Measurements from ENCODE around the gene DLG1. TPM values are rescaled to one million over a fixed set of nuclear protein-coding genes. Genes with fewer than 3 reads are reported as not detected.

DLG1 gene
- total and polyA plus RNA-seq, 9 of the 15 experiments (the other 6 are each of a cell fraction or from before 2014, with no cell fraction given) = 9.4 to 63.5 (median 43.6) TPM

GRCh38 chr3:197256836-197257444 is 41.5 kb downstream of the DLG1 start:
- peak; percentile 16 to 53 (median 24) for DNase-seq (ENCODE audit: extremely low read depth in 1 of 4, low spot score in 3 of 4)
- no peaks in the 10 kb centered on the region for H3K9me3 ChIP-seq (replicated peaks; ENCODE audit: control insufficient read depth, insufficient read depth, low read depth, low read length)
- peaks cover 92% of the 10 kb centered on the region for H3K79me2 ChIP-seq (ENCODE audit: control insufficient read depth, insufficient read depth, low read length)
- CTCF ChIA-PET (ENCODE audit: low intra/inter-chr PET ratio) = interaction anchor here (0.6 to 2.5 kb wide), 4 partner anchors 40 to 253 kb away, joined by 5 to 12 read pairs (median 9); no protein-coding TSS in a partner anchor
- no peaks in the 10 kb centered on the region for H3K27me3 ChIP-seq (ENCODE audit: control insufficient read depth in 2 of 2, insufficient read depth in 2 of 2, low read length in 2 of 2)
- H3K27ac ChIP-seq (ENCODE audit: extremely low read depth, low read depth, low read length) = no peak overlapping the region
- 0 out of 3 replicates have a peak, but pooled peaks have one; percentile 43 for ATAC-seq
- POLR2A ChIA-PET = interaction anchor here (1.0 to 2.9 kb wide), 5 partner anchors 10 to 28 kb away, joined by 3 to 19 read pairs (median 3); no protein-coding TSS in a partner anchor
- H3K4me3 ChIP-seq = no peak overlapping the region
- H2AFZ ChIP-seq (ENCODE audit: low read depth, low read length) = no peak overlapping the region
- BruUV-seq (replicated peaks) = no TSS peak
- H3K9me1 ChIP-seq (ENCODE audit: control insufficient read depth, insufficient read depth, low read length) = no peaks in the 10 kb centered on the region
- FAIRE-seq = peak; percentile 6
- H3K4me1 ChIP-seq (replicated peaks in 1 of 2; ENCODE audit: control insufficient read depth in 2 of 2, insufficient read depth in 2 of 2, low read length in 2 of 2) = no peaks in the 10 kb centered on the region
- in situ Hi-C loops (cut with MboI) = loop anchor here (25.0 kb wide), 1 partner anchor 255 kb away; no protein-coding TSS in a partner anchor
- H3K9ac ChIP-seq (ENCODE audit: insufficient read depth in 1 of 2, low read depth in 2 of 2, low read length in 2 of 2) = no peak overlapping the region
- 30% methylated on average over 3 of the region's 3 CpGs for WGBS (ENCODE audit: insufficient coverage, low coverage, missing lambda C conversion rate)
- H3K4me2 ChIP-seq (ENCODE audit: insufficient read depth, low read length) = no peak overlapping the region
- 0 out of 2 replicates have a peak, but pooled peaks cover 3% of the 10 kb centered on the region for H4K20me1 ChIP-seq (replicated peaks; ENCODE audit: control insufficient read depth, insufficient read depth, low read length)
- intact Hi-C loops (cut with micrococcal nuclease) = loop anchor here (2.0 to 10.0 kb wide), 3 partner anchors 118 to 254 kb away; no protein-coding TSS in a partner anchor
- peaks cover 12% of the 10 kb centered on the region for H3K36me3 ChIP-seq (ENCODE audit: control insufficient read depth, insufficient read depth, low read length)
- TF ChIP-seq RBFOX2 (IDR thresholded peaks at IDR 0.05; ENCODE audit: low read depth, low read length) (no peak), MBD2 (IDR thresholded peaks at IDR 0.05; ENCODE audit: borderline replicate concordance, low read depth) (no peak), ESRRB (CRISPR knock-in tag; IDR thresholded peaks at IDR 0.05; ENCODE audit: borderline replicate concordance) (no peak), MLLT1 (IDR thresholded peaks at IDR 0.05) (no peak), KLF6 (CRISPR knock-in tag; IDR thresholded peaks at IDR 0.05; ENCODE audit: borderline replicate concordance) (no peak), DEAF1 (CRISPR knock-in tag; IDR thresholded peaks at IDR 0.05) (peak; percentile 48), CBX2 (IDR thresholded peaks at IDR 0.05; ENCODE audit: insufficient read depth, low read length, poor library complexity, severe bottlenecking) (no peak), ETV6 (IDR thresholded peaks at IDR 0.05; ENCODE audit: borderline replicate concordance in 1 of 2, low read depth in 2 of 2, low read length in 1 of 2) (no peak), ETV6 (CRISPR knock-in tag; IDR thresholded peaks at IDR 0.05; ENCODE audit: borderline replicate concordance) (no peak), ZNF280A (IDR thresholded peaks at IDR 0.05; ENCODE audit: low read depth, partially characterized antibody) (no peak), NONO (IDR thresholded peaks at IDR 0.05; ENCODE audit: low read depth in 2 of 2, low read length in 1 of 2) (no peak), E2F8 (IDR thresholded peaks at IDR 0.05; ENCODE audit: low read depth, partially characterized antibody) (no peak), POLR3G (IDR thresholded peaks at IDR 0.05; ENCODE audit: extremely low read depth, insufficient read length, insufficient replicate concordance) (no peak)
